DOHH2 (cell line): Measurements from ENCODE around the gene SLC2A4RG.

Experiments
- CTCF ChIP-seq: fragments of 200-600 bp; sonication (generic); IDR thresholded peaks from one replicate; pipeline ENCODE4 v1.5.1; 2014; ENCODE audit warnings: antibody characterized with exemption, mild to moderate bottlenecking, low read depth, low read length; ENCODE audit not compliant: poor library complexity, severe bottlenecking
- EZH2phosphoT487 ChIP-seq: fragments of 200-600 bp; sonication (generic); IDR thresholded peaks from 2 replicates; pipeline ENCODE4 v1.6.1; 2017; ENCODE audit warnings: borderline replicate concordance, mild to moderate bottlenecking, antibody characterized with exemption, low read length, moderate library complexity, mixed read lengths

- TF ChIP-seq CTCF, result no peak
- TF ChIP-seq EZH2phosphoT487, result no peak
Measured at GRCh38 chr20:63701329-63702035, 38.1 kb upstream of the SLC2A4RG start.
